ENCODE measurements around the gene TEAD1. TPM values are rescaled to one million over a fixed set of nuclear protein-coding genes. Genes with fewer than 3 reads are reported as not detected.
A peak's percentile ranks its signal among the peaks of the same experiment; 100 is the strongest.

TEAD1 gene
- total RNA-seq, 1 donor from 2014 or later = 51.9 TPM

GRCh38 chr11:12822392-12823022, 148.3 kb downstream of the TEAD1 start:
- TF ChIP-seq CTCF (IDR thresholded peaks at IDR 0.05) = no peak
- Histone ChIP-seq H3K36me3 (no peaks in the 10 kb centered on the region), H3K27ac (no peak overlapping the region), H3K4me3 (no peak overlapping the region), H3K27me3 (ENCODE audit: low read depth) (no peaks in the 10 kb centered on the region), H3K9me3 (no peaks in the 10 kb centered on the region), H3K4me1 (peaks cover 11% of the 10 kb centered on the region)
- intact Hi-C loops (cut with DNase I) = no loop called here
- no peak for ATAC-seq
- no peak for DNase-seq

- H3K36me3 ChIP-seq = no peaks in the 10 kb centered on the region
- ATAC-seq (peak in 1 of 2 donors; percentile 40), DNase-seq (no peak)
- H3K4me1 ChIP-seq = peaks cover 28% of the 10 kb centered on the region
- H3K4me3 ChIP-seq = no peak overlapping the region
- TF ChIP-seq CTCF (IDR thresholded peaks at IDR 0.05) = no peak
- peak overlapping the region; percentile 44 for H3K27ac ChIP-seq
- no peaks in the 10 kb centered on the region for H3K9me3 ChIP-seq
- intact Hi-C loops (cut with DNase I) = no loop called here
- no peaks in the 10 kb centered on the region for H3K27me3 ChIP-seq (ENCODE audit: low read depth)
Observed at GRCh38 chr11:12824281-12825041, 150.2 kb downstream of the TEAD1 start.

- Histone ChIP-seq H3K9me3 (no peaks in the 10 kb centered on the region), H3K27ac (no peak overlapping the region), H3K36me3 (no peaks in the 10 kb centered on the region), H3K27me3 (ENCODE audit: low read depth) (no peaks in the 10 kb centered on the region), H3K4me3 (no peak overlapping the region), H3K4me1 (peaks cover 28% of the 10 kb centered on the region)
- no peak for ATAC-seq
- no peak for TF ChIP-seq CTCF (IDR thresholded peaks at IDR 0.05)
- no peak for DNase-seq
- intact Hi-C loops (cut with DNase I) = no loop called here
Observed at GRCh38 chr11:12826441-12826840, 152.2 kb downstream of the TEAD1 start.

GRCh38 chr11:12827369-12827768, 153.1 kb downstream of the TEAD1 start:
- H3K4me3 ChIP-seq = peak overlapping the region; percentile 50

More at GRCh38 chr11:12827369-12827768, 153.1 kb downstream of the TEAD1 start:
- DNase-seq (no peak), ATAC-seq (no peak)
- intact Hi-C loops (cut with DNase I) = no loop called here
- peaks cover 28% of the 10 kb centered on the region for H3K4me1 ChIP-seq
- peak overlapping the region; percentile 71 for H3K27ac ChIP-seq
- no peaks in the 10 kb centered on the region for H3K36me3 ChIP-seq
- no peak for TF ChIP-seq CTCF (IDR thresholded peaks at IDR 0.05)
- H3K9me3 ChIP-seq = no peaks in the 10 kb centered on the region
- H3K27me3 ChIP-seq (ENCODE audit: low read depth) = no peaks in the 10 kb centered on the region
